DND-41 (cell line): Measurements from ENCODE around the gene SPACA7.

Source experiments
- CTCF ChIP-seq: IDR thresholded peaks from 2 replicates; pipeline ENCODE4 v1.5.1; 2012; ENCODE audit warnings: borderline replicate concordance, low read length, moderate library complexity, mild to moderate bottlenecking; ENCODE audit not compliant: poor library complexity, severe bottlenecking; ENCODE audit errors: extremely low read depth
- EZH2 ChIP-seq: IDR thresholded peaks from 3 replicates; pipeline ENCODE4 v1.6.1; 2012; ENCODE audit warnings: borderline replicate concordance, low read depth, mild to moderate bottlenecking, moderate library complexity, low read length, inconsistent platforms; ENCODE audit not compliant: severe bottlenecking

GRCh38 chr13:112428704-112429103 is 52.5 kb downstream of the SPACA7 start:
- TF ChIP-seq CTCF (no peak), EZH2 (no peak)
